ENCODE results near the gene MT1B.
"Not testable (repeated sequence)": the region's sequence is repeated elsewhere in the genome, so short reads cannot be mapped to it uniquely, and the experiment has no call there.

MT1B gene

GRCh38 chr16:56637814-56638750 lies 13.6 kb upstream of the MT1B start, which contains the start of gene MT1A:
MT1A (plus strand) TSS chr16:56638666; CDS start chr16:56638739, 73 bp downstream.
- no peak for DNase-seq (ENCODE audit: low read depth)

DNA sequence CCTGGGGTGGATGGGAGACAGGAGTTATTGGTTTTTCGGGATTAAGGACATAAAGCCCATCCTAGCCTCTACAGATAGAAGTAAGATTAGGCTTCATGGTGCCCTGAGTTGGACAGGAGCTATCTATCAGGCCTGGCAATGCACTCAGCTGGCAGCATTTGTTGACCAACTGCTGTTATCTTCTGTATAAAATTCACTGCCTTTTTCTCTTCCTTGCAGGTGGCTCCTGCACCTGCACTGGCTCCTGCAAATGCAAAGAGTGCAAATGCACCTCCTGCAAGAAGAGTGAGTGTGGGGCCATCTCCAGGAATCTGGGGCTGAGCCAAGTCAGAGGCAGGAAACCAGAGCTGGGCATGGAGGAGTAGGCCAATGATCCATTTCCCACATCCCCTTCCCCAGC lies 12.6 kb upstream of the MT1B start:
- no peak for DNase-seq (ENCODE audit: low read depth)

- DNase-seq (ENCODE audit: low read depth) = no peak
Measured at GRCh38 chr16:56640076-56640475, 11.6 kb upstream of the MT1B start.

GRCh38 chr16:56641166-56641565 lies 10.5 kb upstream of the MT1B start:
- DNase-seq (ENCODE audit: low read depth) = no peak

- DNase-seq (ENCODE audit: low read depth) = peak; percentile 81
Measured at GRCh38 chr16:56643080-56643778, 8.5 kb upstream of the MT1B start.

DNA sequence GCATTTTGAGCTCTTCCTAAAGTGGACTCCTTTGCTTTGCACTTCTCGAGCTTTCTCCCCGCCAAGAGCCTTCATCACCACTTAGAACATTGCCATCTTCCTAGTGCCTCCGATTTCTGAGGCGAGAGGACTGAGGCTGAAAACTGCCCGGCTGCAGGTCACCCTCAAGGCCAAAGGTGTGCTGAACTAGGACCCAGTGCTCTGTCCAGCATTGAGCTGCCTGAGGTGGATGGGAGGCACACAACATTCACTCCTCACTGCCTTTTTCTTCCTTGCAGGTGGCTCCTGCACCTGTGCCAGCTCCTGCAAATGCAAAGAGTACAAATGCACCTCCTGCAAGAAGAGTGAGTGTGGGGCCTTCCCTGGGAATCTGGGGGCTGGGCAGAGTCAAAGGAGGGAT lies 7.9 kb upstream of the MT1B start:
- DNase-seq (ENCODE audit: low read depth) = no peak

GRCh38 chr16:56645311-56645710 lies 6.4 kb upstream of the MT1B start:
- no peak for DNase-seq (ENCODE audit: low read depth)

GRCh38 chr16:56645838-56646237 lies 5.8 kb upstream of the MT1B start:
- no peak for DNase-seq (ENCODE audit: low read depth)

- no peak for DNase-seq (ENCODE audit: low read depth)
Measured at GRCh38 chr16:56647641-56648431, 3.9 kb upstream of the MT1B start.

GRCh38 chr16:56649271-56649670 lies 2.4 kb upstream of the MT1B start:
- no peak for DNase-seq (ENCODE audit: low read depth)

GRCh38 chr16:56649820-56650219 lies 1.9 kb upstream of the MT1B start:
- DNase-seq (ENCODE audit: low read depth) = no peak

DNA sequence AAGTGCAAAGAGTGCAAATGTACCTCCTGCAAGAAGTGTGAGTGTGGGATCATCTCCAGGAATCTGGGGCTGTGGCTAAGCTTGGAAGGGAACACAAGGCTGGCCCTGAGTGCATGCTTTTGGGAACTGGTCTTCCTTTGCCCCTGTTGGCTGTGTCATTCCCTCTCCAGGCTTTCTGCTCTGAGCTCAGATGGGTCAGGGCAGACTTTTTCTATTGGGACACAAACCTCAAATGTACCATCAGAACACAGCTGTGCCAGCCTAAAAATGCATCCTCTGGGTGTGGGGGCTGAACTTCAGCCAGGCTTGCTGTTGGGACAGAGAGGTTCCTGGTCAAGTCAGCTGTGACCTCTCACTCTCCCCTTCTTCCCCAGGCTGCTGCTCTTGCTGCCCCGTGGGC lies 914 bp downstream of the MT1B start:
- no peak for DNase-seq (ENCODE audit: low read depth)

GRCh38 chr16:56653218-56653617 lies 1.5 kb downstream of the MT1B start:
- no peak for DNase-seq (ENCODE audit: low read depth)

GRCh38 chr16:56657555-56658326 lies 6.1 kb downstream of the MT1B start, which contains the start of gene MT1F:
MT1F (plus strand) TSS chr16:56657959; CDS start chr16:56658059, 100 bp downstream.
- peak; percentile 68 for DNase-seq (ENCODE audit: low read depth)

DNA sequence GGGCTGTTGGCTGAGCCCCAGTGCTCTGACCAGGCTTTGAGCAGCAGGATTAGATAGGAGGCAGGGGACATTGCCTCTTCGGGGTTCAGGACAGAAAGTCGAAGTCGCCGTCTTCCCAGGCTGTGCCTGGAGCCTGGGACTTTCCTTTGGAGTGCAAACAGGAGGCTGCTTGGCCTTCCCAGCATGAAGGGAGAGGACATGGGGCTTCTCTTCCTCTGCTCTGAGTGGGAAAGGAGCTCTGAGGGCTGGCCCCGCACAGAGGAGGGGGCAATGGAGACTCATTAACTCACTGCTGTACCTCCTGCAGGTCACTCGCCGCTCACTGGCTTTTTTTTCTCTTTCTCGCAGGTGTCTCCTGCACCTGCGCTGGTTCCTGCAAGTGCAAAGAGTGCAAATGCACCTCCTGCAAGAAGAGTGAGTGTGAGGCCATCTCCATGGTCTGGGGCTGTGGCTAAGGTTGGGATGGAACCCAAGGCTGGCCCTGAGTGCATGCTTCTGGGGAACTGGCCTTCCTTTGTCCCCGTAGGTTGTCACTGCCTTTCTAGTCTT lies 6.7 kb downstream of the MT1B start:
- DNase-seq (ENCODE audit: low read depth) = no peak

- no peak for DNase-seq (ENCODE audit: low read depth)
Measured at GRCh38 chr16:56662357-56663354, 11.0 kb downstream of the MT1B start.

- DNase-seq (ENCODE audit: low read depth) = no peak
Measured at GRCh38 chr16:56664506-56664905, 12.8 kb downstream of the MT1B start.

GRCh38 chr16:56665286-56666261 lies 13.9 kb downstream of the MT1B start:
- not testable (repeated sequence) for DNase-seq (ENCODE audit: low read depth)
